GM12801 (cell line): ENCODE measurements around the gene AQP5.

Source experiments
- CTCF ChIP-seq: IDR thresholded peaks from one replicate; pipeline ENCODE4 v1.5.1; 2011; ENCODE audit warnings: control low read depth; ENCODE audit not compliant: insufficient read length; ENCODE audit errors: extremely low read depth

The AQP5 gene

DNA sequence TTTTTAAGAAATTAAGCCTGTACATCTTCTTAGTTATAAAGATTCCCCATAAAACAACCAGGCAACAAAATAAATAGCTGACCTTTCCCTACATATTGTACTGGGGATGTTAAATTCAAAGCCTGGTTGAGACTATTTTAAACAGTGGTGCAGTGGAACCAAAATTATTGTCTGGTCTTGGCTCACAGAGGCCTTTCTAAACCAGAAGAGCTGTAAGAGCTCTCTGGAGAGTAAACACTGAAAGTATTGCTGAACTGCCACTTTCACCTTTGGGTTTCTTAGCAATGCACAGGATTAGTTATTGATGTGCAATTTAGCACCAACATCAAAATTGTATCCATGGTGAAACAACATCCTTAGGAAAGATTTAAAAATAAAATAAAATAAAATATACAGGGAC lies 43.0 kb downstream of the AQP5 start:
- no peak for TF ChIP-seq CTCF

DNA sequence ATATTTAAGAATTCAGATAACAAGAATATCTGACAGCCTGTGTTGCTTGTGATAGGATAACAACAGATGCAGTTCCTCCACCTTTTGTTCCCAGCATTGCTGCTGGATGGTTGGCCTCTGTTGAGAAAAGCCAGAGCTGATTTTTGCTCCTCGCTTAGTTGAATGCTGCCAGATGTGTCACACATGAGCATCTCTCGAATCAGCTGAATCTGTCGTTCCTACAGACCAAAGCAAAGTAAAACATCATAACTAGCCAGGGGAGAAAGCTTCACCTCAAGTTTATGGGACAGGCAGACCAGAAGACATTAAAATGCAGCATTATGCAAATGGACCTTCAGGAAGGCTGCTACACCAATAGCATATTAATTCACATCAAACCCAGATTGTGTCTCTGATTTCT lies 43.5 kb downstream of the AQP5 start:
- TF ChIP-seq CTCF = no peak

DNA sequence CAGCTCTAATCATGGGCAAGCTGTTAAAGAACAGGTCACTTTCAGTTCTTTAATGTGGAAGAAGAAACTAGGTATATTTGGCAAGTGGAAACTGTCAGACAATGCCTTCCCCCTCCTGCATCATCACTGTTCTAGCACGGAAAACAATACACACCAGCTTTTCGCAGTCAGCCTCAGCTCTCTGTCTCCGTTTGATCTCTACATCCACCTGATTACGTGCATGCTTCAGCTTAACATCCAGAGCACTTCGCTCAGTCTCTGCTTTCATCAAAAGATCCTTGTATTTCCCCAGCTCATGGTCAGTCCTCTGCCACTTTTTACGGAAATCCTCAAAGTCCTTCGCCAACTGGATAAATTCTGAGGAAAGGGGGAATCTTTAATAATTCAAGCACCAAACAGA lies 44.6 kb downstream of the AQP5 start:
- TF ChIP-seq CTCF = no peak

GRCh38 chr12:50006754-50007442 lies 45.2 kb downstream of the AQP5 start:
- no peak for TF ChIP-seq CTCF

DNA sequence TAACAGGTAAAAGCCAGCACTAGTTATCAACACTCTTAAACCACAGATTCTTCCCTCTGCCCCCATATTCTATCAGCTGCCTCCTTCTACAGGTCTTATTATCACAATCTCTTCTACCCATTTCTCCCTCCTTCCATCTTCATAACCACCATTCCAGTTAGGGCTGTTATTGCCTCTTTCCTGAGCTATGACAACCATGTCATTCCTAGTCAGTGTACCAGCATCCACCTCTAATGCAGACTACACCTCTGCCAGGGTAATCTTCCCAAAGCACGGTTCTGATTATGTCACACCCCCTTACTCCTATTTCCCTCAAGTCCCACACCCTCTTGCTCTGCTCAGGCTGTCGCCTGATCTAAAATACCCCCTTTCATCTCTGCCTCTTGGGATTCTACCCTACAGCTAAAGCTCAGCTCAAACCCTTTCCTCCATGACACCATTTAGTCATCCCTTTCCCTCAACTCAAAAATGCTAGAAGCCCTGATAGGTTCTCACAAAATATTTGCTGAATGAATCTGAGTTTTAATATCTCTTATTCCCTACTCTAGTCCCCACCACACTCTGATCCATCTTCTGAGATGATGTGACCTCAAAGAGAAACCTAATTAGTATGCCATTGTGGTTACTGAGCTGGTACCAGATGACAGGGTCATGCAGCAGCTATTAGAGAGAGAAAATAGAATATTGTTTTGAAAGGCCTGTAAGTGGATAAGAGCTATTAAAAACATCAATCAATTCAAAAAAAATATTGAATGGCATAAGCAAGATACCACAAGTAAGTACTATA lies 51.9 kb downstream of the AQP5 start:
- TF ChIP-seq CTCF = no peak

GRCh38 chr12:50014342-50014741 lies 52.7 kb downstream of the AQP5 start:
- TF ChIP-seq CTCF = no peak
